Ishikawa (cell line): ENCODE measurements around the gene SOX10.

Experiments
- CEBPB ChIP-seq: IDR thresholded peaks from 2 replicates; pipeline ENCODE4 v1.6.1; 2012
- CREB1 ChIP-seq: IDR thresholded peaks from 2 replicates; pipeline ENCODE4 v1.6.1; 2012; ENCODE audit warnings: low read depth
- EGR1 ChIP-seq: IDR thresholded peaks from 2 replicates; pipeline ENCODE4 v1.6.1; 2012
- EP300 ChIP-seq: IDR thresholded peaks from 2 replicates; pipeline ENCODE4 v1.6.1; 2012; ENCODE audit warnings: borderline replicate concordance
- FOXM1 ChIP-seq: IDR thresholded peaks from 2 replicates; pipeline ENCODE4 v1.6.1; 2012; ENCODE audit warnings: low read depth, borderline replicate concordance
- NFIC ChIP-seq: IDR thresholded peaks from 2 replicates; pipeline ENCODE4 v1.6.1; 2012
- RAD21 ChIP-seq: IDR thresholded peaks from 2 replicates; pipeline ENCODE4 v1.6.1; 2012; ENCODE audit warnings: low read depth
- TAF1 ChIP-seq: IDR thresholded peaks from 2 replicates; pipeline ENCODE4 v1.6.1; 2012; ENCODE audit warnings: low read depth, mild to moderate bottlenecking
- TCF12 ChIP-seq: IDR thresholded peaks from 2 replicates; pipeline ENCODE4 v1.6.1; 2012; ENCODE audit warnings: low read depth
- TEAD4 ChIP-seq: IDR thresholded peaks from 2 replicates; pipeline ENCODE4 v1.6.1; 2012
- YY1 ChIP-seq: IDR thresholded peaks from 2 replicates; pipeline ENCODE4 v1.6.1; 2012; ENCODE audit warnings: low read depth
- ZBTB7A ChIP-seq: IDR thresholded peaks from 2 replicates; pipeline ENCODE4 v1.6.1; 2012; ENCODE audit warnings: low read depth
- TF ChIP-seq, protein P1 (sequence below): IDR thresholded peaks from 2 replicates; pipeline ENCODE4 v1.6.1; 2012; ENCODE audit warnings: low read depth, mild to moderate bottlenecking
- TF ChIP-seq, protein P2 (sequence below): IDR thresholded peaks from 2 replicates; pipeline ENCODE4 v1.6.1; 2012
- TF ChIP-seq, protein P3 (sequence below): IDR thresholded peaks from 2 replicates; pipeline ENCODE4 v1.6.1; 2012

The SOX10 gene

DNA sequence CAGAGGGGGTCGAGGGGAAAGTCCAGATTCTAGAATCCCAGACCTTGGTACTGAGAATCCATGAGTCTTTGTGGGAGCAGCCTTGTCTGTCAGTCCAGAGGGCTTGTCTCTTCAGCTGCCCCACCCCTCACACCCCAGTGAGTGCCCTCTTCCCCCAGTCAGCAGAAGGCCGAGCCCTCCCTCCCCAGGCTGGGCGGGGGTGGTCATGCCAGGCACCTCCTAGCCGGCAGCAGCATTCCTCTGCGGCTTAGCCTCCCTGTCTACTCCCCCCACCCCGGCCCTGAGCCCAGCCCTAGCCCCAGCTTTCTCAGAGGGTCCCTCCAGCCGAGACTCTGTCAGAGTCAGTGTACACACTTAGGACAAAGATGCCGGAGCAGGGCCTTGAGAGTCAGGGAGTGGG lies 4.6 kb downstream of the SOX10 start:
- TF ChIP-seq TEAD4, result no peak
- TF ChIP-seq, protein P1, sequence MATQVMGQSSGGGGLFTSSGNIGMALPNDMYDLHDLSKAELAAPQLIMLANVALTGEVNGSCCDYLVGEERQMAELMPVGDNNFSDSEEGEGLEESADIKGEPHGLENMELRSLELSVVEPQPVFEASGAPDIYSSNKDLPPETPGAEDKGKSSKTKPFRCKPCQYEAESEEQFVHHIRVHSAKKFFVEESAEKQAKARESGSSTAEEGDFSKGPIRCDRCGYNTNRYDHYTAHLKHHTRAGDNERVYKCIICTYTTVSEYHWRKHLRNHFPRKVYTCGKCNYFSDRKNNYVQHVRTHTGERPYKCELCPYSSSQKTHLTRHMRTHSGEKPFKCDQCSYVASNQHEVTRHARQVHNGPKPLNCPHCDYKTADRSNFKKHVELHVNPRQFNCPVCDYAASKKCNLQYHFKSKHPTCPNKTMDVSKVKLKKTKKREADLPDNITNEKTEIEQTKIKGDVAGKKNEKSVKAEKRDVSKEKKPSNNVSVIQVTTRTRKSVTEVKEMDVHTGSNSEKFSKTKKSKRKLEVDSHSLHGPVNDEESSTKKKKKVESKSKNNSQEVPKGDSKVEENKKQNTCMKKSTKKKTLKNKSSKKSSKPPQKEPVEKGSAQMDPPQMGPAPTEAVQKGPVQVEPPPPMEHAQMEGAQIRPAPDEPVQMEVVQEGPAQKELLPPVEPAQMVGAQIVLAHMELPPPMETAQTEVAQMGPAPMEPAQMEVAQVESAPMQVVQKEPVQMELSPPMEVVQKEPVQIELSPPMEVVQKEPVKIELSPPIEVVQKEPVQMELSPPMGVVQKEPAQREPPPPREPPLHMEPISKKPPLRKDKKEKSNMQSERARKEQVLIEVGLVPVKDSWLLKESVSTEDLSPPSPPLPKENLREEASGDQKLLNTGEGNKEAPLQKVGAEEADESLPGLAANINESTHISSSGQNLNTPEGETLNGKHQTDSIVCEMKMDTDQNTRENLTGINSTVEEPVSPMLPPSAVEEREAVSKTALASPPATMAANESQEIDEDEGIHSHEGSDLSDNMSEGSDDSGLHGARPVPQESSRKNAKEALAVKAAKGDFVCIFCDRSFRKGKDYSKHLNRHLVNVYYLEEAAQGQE, result no peak
- TF ChIP-seq EGR1, result no peak
- no peak for TF ChIP-seq FOXM1
- no peak for TF ChIP-seq YY1
- TF ChIP-seq RAD21, result no peak
- TF ChIP-seq CEBPB, result no peak
- TF ChIP-seq EP300, result no peak
- TF ChIP-seq TCF12, result no peak
- TF ChIP-seq TAF1, result no peak
- TF ChIP-seq NFIC, result no peak
- TF ChIP-seq, protein P2, sequence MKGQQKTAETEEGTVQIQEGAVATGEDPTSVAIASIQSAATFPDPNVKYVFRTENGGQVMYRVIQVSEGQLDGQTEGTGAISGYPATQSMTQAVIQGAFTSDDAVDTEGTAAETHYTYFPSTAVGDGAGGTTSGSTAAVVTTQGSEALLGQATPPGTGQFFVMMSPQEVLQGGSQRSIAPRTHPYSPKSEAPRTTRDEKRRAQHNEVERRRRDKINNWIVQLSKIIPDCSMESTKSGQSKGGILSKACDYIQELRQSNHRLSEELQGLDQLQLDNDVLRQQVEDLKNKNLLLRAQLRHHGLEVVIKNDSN, result no peak
- no peak for TF ChIP-seq CREB1

DNA sequence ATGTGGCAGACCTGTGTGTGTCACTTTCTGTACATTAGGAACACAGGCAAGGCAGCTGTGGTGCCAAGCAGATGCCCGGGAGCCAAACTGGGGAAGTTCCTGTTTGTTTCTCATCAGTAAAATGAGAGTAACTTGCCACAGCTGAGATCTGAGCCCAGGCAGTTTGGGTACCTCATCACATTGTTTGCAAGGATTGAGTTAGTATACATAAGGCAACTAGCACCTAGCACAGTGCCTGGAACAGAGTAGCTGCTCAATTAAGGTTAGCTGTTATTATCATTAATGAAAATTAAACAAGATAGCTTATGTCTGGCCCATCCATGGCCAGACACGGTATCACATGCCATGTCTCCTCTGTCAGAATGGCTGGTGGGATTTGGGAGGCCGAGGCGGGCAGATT lies 7.8 kb downstream of the SOX10 start:
- TF ChIP-seq FOXM1 (no peak), TEAD4 (no peak), TAF1 (no peak), CREB1 (no peak), TCF12 (no peak), EGR1 (no peak), EP300 (no peak), YY1 (no peak)
- TF ChIP-seq, protein P2, result no peak

DNA sequence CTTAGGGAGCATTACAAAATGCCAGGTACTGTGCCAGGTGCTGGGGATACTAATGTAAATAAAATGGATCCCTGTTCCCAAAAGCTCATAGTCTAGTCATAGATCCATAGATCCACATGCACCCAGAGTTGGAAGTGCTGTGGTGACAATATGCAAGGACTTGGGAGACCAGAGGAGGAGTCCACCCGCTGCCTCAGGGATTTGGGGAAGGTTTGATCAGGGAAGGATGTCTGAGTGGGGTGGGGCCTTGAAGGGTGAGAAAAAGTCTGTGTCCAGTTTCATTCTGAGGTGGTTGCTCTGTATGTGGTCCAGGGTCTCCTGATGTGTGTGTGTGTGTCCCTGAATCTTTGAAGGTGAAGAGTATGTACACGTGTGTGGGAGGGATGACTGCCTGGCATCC lies 9.2 kb downstream of the SOX10 start:
- TF ChIP-seq CREB1 (no peak), TCF12 (no peak), TAF1 (no peak), YY1 (no peak), TEAD4 (no peak), EP300 (no peak), NFIC (no peak), EGR1 (no peak), RAD21 (no peak)
- TF ChIP-seq, protein P2, result no peak
- TF ChIP-seq, protein P3, sequence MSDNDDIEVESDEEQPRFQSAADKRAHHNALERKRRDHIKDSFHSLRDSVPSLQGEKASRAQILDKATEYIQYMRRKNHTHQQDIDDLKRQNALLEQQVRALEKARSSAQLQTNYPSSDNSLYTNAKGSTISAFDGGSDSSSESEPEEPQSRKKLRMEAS, result no peak

DNA sequence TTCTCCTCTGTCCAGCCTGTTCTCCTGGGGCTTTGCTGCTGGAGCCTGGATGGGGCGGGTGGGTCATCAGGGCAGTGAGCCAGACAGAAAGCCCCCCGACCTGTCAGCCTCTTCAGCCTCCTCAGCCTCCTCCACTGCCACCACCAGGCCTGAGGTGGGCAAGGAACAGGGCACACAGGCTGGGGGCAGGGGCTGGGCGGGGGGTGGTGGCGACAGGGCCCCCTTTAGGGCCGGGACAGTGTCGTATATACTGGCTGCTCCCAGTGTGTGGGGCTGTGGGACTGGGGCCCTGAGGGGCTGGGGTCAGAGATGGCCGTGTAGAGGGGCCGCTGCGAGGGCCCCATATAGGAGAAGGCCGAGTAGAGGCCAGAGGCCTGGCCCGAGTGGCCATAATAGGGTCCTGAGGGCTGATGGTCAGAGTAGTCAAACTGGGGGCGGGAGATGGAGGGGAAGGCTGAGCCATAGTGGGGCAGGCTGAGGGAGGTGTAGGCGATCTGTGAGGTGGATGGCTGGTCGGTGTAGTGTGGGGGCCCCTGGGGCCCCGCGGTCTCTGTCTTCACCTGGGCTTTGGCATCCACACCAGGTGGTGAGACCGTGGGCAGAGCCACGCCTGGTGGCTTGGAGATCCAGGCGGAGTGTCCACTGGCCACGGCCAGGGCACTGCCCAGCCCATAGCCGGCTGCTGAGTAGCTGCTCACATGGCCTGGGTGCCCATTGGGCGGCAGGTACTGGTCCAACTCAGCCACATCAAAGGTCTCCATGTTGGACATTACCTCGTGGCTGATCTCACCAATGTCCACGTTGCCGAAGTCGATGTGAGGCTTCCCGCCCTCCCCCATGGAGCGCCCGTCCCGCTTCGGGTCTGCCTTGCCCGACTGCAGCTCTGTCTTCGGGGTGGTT lies 10.8 kb downstream of the SOX10 start:
- TF ChIP-seq FOXM1 (no peak), YY1 (no peak), CREB1 (no peak), TCF12 (no peak), RAD21 (no peak), ZBTB7A (no peak)
- TF ChIP-seq, protein P1, result no peak

DNA sequence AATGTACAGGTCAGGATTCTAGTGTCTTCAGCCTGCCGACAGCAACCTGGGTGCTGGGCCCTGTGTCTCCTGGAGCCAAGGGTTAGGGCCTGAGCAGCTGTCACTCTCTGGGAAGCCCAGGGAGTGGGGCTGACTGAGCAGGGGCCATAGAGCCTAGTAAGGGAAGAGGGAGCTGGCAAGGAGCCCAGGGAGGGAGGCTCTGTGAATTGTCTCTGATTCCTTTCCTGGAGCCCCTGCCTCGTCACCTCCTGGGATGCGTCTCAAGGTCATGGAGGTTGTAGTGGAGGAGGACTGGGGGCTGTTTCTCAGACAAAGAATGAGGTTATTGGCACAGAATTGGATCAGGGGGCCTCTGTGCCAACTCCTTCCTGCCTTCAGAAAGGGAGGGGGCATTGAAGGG lies 11.8 kb downstream of the SOX10 start:
- TF ChIP-seq EP300 (no peak), RAD21 (no peak), ZBTB7A (no peak), TAF1 (no peak), CEBPB (no peak), EGR1 (no peak), TCF12 (no peak), CREB1 (no peak), TEAD4 (no peak), YY1 (no peak), NFIC (no peak)
- TF ChIP-seq, protein P1, result no peak
- TF ChIP-seq, protein P2, result no peak
